ENCODE measurements around the gene CAGE1.
"Not testable (repeated sequence)": the region's sequence is repeated elsewhere in the genome, so short reads cannot be mapped to it uniquely, and the experiment has no call there.

Gene CAGE1

DNA sequence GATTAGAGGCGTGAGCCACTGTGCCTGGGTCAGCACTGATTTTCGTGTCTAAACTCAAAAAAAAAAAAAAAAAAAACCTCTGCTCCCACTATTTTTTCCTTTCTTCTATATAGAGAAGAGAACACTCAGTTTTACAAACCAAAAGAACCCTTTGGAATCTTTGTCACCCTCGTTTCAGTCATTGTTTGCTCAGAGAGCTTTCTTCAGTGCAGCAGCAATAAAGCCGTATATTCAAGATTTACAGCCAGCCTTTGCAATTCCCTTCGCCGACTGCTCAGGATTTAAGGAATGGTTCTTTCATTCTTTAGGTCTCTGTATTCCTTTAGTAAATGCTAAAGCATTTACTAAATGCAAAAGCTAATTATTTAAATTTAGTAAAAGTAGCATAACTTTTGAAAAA lies 20.2 kb upstream of the CAGE1 start:
- DNase-seq (ENCODE audit: low spot score) = no peak

DNA sequence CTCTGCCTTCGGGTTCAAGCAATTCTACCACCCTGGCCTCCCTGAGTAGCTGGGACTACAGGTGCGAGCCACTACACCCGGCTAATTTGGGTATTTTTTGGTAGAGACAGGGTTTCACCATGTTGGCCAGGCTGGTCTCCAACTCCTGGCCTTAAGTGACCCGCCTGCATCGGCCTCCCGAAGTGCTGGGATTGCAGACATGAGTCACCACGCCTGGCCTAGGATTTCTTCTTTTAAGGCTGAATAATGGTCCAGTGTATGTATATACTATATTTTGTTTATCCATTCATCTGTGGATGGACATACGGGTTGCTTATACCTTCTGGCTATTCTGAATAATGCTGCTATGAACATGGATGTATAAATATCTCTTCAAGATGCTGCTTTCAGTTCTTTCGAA lies 17.2 kb upstream of the CAGE1 start:
- DNase-seq (ENCODE audit: low spot score) = no peak

DNA sequence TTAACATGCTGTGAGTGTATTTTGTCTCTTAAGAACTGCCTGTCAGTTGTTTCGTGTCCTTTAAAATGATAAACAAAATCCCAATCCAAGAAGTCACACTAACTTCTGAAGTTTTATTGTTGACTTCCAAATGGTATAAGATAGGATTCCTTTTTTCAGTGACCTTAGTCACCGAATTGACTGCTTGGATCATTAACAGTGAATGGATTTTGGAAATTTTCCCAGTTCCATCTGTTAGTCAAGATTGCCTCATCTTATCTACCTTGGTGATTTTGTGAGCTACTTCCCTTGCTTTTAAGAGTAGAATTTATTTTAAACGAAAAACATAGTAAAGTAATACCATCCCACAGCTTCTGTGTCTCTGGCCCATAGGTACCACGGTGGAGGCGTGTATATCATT lies 15.0 kb upstream of the CAGE1 start:
- DNase-seq (ENCODE audit: low spot score) = no peak

DNA sequence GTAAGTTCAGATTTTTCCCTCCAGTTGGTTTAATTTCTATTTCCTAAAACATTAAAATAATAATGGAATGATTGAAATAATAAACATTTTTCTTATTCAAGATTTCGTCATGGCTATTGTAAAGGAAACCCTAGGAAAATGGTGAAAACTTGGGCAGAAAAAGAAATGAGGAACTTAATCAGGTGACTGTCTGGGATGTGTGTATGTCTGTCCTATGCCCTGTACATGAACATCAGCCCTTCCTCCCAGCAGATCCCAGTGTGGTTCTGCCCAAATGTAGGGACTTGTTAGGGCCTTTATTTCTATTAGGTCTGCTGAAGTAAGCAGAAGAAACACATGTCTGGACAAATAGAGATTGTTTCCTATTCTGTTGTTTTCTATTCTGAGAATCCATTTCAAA lies 13.2 kb upstream of the CAGE1 start:
- DNase-seq (ENCODE audit: low spot score) = peak; percentile 13

DNA sequence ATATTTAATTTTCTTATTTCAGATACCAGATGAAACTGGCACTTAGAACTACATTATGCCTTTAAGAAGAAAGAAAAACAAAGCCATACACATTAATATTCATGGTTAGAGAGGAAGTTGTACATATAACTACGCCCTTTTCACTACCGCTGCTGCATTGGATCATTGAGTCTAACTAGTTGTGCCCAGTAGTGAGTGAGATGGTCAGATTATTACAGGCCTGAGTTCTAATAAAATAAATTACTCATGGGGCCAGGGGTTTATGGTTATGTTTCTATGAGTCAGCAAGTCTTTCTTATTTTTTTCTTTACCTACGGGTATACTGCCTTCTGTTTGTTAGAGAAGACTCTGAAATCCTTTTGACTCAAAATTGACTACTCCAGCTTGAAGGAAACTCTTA lies 11.5 kb upstream of the CAGE1 start:
- no peak for DNase-seq (ENCODE audit: low spot score)

DNA sequence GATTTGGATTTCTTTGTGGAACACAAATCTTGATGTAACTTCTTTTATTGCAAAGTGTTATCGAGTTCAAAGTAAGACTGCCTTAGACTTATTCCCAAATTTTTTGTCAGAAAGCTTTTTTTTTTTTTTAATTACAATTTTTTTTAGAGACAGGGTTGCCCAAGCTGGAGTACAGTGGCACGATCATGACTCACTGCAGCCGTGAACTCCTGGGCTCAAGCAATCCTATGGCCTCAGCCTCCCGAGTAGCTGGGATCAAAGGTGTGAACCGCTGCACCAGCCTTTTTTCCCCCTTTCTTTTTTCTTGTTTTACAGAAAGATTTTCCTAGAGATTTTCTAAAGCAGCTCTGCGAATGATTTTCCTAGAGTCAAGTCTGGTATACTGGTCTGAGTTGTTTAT lies 2.9 kb upstream of the CAGE1 start:
- DNase-seq (ENCODE audit: low spot score) = no peak

DNA sequence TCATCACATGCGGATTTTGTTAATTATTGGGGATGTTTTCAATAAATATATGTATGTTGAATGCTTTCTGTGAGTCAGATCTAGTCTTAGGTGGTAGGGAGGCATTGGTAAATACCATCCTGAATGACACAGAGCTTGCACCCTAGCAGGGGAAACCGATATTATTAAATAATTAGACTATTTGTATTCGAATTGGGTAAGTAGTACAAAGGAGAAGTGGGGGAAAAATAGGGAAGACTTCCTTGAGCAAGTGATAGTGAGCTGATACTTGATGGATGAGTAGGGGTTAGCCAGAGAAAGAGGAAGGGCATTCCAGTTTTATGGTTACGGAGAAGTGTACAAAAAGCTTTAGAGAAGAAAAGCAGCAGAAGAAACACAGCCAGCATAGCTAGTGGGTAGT lies 1.6 kb upstream of the CAGE1 start:
- no peak for DNase-seq (ENCODE audit: low spot score)

DNA sequence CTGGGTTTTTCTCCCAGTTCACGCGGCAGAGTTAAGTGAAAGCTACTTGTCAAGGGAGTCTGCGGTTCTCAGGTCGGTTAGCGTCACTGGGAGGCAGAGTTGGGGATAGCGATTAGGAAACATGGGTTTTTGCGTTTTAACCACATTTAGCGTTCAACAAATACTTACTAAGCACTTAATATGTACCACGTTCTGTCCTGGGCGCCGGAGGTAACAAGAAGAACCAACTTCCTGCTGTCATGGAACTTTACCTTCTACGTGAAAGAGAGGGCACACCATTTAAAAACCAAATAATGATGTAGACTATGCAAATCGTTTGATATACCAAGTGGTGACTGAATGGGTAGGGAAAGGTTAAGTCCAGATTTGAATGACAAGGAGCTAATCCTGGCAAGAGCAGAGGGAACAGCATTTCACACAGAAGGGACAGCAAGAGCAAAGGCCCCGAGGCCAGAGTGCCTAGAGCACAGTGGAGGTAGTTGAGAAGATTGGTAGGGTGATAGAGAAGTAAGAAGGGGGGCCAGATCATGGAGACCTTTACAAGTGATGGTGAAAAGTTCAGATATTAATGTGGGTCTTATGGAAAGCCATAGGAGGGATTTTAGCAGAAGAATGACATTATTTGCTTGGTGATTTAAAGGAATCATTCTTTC lies 810 bp upstream of the CAGE1 start:
- DNase-seq (ENCODE audit: low spot score) = no peak

DNA sequence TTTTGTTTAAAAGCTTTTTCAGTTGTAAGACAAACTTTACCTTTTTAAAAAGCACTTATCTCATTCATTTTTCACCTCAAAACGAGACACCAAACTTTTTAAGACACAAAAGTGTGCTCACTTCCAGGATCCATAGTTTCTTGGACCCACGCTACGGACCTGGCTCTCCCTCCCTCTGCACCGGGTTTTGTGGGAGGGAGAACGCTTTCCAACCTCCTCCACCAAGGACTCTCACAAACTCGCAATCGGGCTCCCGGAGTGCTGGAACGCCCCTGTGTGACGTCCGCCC lies 436 bp downstream of the CAGE1 start:
- no peak for DNase-seq (ENCODE audit: low spot score)

DNA sequence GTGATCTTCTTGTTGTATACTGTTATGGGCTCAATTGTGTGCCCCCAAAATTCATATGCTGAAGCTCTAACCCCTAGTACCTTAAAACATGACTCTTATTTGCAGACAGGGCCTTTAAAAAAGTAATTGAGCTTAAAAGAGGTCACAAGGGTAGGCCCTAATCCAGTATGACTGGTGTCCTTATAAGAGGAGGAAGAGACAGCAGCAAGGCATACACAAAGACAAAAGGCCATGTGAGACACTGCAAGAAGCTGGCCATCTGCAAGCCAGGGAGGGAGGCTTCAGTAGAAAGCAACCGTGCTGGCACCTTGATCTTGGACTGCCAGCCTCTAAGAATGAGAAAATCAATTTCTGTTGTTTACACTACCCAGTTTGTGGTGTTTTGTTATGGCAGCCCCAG lies 8.4 kb downstream of the CAGE1 start:
- DNase-seq (ENCODE audit: low spot score) = no peak

DNA sequence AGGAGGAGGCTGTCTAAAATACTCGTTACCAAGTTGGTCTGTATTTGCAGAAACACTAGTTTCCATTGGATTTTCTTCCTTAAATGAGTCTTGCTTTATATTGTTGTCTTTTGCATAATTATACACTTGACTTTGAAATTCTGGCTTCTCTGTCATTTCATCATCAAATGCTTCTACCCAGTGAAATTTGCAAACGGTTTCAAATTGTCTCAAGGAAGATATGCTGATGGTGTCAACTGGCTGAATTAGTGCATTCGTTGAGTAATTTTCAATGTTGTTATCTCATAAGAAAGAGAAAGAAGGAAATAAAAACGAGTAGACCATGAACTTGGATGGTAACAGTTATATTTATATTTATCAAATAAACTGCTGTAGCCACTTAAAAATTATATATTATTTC lies 10.8 kb downstream of the CAGE1 start:
- DNase-seq (ENCODE audit: low spot score) = no peak

DNA sequence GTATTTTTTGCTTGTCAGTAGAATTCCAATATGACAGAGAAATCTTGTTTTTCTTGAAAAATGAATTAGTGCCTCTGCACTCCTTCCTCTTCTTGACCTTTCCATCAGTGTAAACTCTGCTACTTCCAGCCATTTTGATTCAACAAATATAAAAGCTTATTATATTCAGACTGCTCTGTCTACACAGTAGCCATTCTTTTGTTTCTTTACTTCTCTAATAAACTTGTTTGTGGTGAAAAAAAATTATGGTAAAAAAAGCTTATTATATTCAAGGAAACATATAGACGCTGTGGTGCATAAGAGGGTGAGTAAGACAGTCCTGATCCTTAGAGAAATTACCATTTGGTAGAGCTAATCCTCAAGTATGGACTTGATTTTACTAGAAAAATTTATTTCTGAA lies 11.6 kb downstream of the CAGE1 start:
- no peak for DNase-seq (ENCODE audit: low spot score)

DNA sequence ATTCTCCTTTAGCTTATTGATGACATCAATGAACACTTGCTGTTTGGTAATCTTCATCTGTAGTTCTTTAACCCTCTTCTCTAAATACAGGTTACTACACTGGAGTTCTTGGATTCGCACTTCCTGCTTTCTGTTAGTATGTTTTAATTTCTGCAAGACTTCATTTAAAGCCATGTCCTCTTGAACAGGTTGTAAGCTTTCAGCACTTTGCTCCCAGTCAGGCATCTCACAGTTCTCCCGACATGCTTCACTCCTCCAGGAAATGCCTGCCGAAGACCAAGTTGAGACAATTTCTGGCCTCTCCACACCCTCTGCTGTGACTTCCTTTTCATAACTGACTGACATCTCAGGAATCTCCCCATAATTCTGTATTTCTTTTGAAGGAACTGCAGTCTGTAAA lies 15.8 kb downstream of the CAGE1 start:
- DNase-seq (ENCODE audit: low spot score) = no peak

DNA sequence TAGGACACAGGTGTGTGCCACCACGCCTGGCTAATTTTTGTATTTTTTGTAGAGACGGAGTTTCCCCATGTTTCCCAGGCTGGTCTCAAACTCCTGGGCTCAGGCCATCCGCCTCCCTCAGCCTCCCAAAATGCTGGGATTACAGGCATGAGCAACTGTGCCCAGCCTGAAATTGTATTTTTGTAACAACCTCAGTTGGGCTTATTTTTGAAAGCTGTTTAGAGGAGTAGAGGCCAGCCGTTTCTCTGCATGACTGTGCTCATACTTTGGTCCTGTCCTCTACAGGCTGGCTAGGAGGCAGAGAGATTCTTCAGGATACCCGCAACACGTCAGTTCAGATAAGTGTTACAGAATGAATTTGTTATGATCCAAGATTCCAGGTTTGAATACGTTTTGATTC lies 22.1 kb downstream of the CAGE1 start:
- no peak for DNase-seq (ENCODE audit: low spot score)

DNA sequence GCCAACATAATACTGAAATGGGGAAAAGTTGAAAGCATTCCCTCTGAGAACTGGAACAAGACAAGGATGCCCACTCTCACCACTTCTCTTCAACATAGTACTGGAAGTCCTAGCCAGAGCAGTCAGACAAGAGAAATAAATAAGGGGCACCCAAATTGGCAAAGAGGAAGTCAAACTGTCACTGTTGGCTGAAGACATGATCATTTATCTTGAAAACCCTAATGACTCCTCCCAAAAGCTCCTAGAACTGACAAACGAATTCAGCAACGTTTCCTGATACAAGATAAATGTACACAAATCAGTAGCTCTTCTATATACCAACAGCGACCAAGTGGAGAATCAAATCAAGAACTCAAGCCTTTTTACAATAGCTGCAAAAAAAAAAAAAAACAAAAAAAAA lies 37.6 kb downstream of the CAGE1 start:
- not testable (repeated sequence) for DNase-seq (ENCODE audit: low spot score)

DNA sequence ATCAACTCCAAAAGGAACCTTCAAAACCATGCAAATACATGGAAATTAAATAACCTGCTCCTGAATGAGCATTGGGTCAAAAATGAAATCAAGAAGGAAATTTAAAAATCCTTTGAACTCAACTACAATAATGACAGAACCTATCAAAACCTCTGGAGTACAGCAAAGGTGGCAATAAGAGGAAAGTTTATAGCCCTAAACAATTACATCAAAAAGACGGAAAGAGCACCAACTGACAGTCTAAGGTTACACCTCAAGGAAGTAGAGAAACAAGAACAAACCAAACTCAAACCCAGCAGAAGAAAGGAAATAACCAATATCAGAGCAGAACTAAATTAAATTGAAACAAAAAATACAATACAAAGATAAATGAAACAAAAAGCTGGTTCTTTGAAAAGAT lies 39.0 kb downstream of the CAGE1 start:
- DNase-seq (ENCODE audit: low spot score) = not testable (repeated sequence)

DNA sequence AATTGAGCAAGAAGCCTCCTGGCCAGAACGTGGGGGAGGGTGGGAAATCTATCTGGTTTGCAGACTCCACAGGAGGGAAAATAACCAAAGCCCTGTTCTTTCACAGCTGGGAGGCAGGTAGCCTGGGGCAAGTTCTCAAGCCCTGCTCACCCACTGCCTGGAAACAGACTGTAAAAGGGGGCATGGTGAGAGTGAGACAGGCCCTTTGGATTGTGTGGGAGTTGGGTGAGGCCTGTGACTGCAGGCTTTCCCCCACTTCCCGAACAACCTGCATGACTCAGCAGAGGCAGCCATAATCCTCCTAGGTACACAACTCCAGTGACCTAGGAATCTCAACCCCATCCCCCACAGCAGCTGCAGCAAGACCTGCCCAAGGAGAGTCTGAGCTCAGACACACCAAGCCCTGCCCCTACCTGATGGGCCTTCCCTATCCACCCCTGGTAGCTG lies 42.0 kb downstream of the CAGE1 start:
- not testable (repeated sequence) for DNase-seq (ENCODE audit: low spot score)

DNA sequence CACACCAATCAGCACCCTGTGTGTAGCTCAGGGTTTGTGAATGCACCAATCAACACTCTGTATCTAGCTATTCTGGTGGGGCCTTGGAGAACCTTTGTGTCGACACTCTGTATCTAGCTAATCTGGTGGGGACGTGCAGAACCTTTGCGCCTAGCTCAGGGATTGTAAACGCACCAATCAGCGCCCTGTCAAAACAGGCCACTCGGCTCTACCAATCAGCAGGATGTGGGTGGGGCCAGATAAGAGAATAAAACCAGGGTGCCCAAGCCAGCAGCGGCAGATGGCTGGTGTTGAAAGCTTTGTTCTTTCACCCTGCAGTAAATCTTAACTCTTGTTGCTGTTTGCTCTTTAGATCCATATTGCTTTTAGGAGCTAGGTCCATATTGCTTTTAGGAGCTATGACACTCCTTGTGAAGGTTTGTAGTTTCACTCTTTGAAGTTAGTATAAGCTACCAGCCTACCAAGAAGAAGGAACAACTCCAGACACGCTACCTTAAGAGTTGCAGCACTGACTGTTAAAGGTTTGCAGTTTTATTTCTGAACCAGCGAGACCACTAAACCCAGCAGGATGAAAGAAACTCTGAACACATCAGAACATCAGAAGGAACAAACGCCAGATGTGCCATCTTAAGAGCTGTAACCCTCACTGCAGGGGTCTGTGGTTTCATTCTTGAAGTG lies 44.6 kb downstream of the CAGE1 start:
- DNase-seq (ENCODE audit: low spot score) = not testable (repeated sequence)

DNA sequence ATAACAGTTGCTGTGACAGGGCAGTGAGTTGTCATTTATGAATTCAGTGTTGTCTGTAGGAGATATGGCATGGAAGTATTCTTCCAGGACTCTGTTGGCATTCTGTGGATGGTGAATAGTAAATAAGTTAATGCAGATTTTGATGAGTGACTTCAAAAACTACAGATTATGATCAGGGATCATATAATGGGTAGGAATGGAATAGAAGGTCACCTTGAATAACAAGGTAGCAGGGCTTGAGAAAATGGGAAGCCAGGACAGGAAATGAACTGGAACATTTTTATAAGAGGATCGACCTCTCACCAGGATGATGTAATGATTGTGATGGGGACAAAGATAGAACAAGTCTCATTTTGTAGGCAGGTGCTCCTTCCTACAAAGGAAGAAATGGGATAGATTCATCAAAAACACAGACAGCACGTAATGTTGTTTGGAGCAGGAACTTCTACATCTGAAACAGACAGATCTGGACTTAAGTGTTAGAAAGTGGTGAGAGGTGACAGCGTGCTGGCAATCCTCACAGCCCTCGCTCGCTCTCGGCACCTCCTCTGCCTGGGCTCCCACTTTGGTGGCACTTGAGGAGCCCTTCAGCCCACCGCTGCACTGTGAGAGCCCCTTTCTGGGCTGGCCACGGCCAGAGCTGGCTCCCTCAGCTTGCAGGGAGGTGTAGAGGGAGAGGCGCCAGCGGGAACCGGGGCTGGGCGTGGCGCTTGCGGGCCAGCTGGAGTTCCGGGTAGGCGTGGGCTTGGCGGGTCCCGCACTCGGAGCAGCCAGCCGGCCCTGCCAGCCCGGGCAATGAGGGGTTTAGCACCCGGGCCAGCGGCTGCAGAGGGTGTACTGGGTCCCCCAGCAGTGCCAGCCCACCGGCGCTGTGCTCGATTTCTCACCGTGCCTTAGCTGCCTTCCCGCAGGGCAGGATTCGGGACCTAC lies 45.7 kb downstream of the CAGE1 start:
- DNase-seq (ENCODE audit: low spot score) = no peak

DNA sequence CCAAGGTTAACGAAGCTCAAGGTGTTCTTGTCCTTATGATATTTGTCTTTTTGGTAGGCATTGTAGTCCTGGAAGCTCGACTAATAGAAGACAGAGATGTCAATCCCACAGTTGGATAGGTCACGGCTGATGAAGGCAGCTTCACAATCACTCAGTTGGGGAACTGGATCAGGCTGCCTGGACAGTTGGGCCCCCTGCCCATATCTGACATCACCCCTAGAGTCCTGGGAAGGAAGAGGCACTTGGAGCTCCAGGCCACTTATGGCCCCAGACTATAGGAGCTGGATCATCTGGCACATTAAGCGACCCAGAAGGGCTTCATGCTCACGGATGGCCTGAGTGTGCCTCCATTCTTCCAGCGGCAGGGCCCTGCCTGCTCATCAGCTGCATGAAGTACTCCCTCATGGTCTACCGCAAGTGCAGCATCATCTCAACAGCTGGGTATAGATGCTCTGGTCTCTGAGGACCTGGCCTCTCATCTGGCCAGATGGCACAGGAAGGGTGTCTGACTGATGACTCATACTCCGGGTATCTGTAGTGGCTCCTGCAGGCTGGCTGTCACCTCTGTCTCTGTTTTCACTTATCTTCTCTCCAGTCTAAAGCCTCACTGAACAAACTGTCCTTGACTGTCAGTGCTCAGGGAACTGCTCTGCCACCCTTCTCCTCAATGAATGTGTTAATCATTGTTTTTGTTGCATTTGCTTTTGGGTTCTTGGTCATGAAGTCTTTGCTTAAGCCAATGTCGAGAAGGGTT lies 47.4 kb downstream of the CAGE1 start:
- DNase-seq (ENCODE audit: low spot score) = no peak

DNA sequence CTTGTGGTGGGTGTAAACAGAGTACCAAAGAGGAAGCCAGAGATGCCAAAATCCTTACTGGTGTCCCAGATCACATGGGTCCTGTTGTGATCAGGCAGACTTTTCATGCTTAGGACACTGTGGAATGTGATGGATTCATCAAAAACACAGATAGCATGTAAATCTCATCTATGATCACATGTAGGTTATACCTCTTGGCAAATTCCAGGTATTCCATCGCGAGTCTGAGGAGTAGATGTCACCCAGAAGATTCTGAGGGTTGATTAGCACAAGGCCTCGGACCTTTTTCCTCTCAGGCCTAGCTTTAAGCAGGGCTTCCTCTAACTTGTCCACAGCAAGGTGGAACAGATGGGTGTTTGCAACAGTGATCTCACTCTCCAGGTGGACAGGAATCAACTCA lies 48.3 kb downstream of the CAGE1 start:
- no peak for DNase-seq (ENCODE audit: low spot score)

DNA sequence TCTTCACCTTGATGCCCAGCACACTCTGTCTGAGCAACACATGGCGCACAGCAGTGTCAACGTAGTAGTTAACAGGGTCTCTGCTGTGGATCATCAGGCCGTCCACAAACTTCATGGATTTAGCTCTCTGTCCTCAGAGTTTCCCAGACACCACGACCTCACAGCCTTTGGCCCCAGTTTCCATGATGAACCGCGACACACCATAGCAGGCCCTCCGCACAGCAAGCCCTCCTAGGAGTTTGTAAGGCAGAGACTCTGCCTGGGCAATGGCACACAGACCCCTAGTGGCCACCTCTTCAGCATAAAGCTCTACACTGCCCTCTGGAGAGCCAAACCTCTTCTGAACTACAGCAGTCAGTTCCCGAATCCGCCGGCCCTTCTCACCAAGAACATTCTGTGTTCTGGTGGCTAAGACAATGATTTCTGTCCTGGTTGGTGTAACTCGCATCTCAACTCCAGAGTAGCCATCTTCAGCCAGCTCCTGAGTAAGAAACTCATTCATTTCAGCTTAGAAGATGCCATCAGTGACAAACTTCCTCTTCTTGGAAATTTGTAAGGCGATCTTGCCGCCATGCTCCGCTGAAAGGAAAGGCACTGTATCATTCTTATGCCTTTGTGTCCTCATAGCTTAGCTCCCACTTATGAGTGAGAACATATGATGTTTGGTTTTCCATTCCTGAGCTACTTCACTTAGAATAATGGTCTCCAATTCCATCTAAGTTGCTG lies 50.4 kb downstream of the CAGE1 start:
- not testable (repeated sequence) for DNase-seq (ENCODE audit: low spot score)

Data from putamen (tissue), 1 donor.